HepG2 (cell line): ENCODE measurements around the gene ASZ1.

ENCODE experiments used
- TF ChIP-seq, protein P1 (sequence below): sonication (generic); formaldehyde crosslinking; IDR thresholded peaks from 2 replicates; pipeline ENCODE4 v1.4.0; 2020; ENCODE audit warnings: missing genetic modification reagents, borderline replicate concordance
- TF ChIP-seq, protein P2 (sequence below): sonication (generic); formaldehyde crosslinking; IDR thresholded peaks from 2 replicates; pipeline ENCODE4 v1.5.0; 2020; ENCODE audit warnings: mild to moderate bottlenecking, missing genetic modification reagents, moderate library complexity

DNA sequence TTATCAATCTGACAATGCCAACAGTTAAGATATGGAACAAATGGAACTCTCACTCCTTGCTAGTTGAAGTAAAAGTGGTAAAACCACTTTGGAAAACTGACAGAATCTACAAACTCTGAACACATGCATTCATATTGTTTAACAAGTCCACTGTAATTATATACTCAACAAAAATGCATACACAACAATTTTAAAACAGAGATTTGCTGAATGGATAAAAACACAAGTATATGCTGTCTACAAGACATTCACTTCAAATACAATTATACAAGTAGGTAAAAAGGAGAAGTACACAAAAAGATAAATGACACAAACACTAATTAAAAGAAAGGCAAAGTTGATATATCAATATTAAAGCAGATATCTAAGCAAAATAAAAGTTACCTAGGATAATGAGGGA, 95.3 kb downstream of the ASZ1 start:
- TF ChIP-seq, protein P1, sequence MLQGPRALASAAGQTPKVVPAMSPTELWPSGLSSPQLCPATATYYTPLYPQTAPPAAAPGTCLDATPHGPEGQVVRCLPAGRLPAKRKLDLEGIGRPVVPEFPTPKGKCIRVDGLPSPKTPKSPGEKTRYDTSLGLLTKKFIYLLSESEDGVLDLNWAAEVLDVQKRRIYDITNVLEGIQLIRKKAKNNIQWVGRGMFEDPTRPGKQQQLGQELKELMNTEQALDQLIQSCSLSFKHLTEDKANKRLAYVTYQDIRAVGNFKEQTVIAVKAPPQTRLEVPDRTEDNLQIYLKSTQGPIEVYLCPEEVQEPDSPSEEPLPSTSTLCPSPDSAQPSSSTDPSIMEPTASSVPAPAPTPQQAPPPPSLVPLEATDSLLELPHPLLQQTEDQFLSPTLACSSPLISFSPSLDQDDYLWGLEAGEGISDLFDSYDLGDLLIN = no peak
- TF ChIP-seq, protein P2, sequence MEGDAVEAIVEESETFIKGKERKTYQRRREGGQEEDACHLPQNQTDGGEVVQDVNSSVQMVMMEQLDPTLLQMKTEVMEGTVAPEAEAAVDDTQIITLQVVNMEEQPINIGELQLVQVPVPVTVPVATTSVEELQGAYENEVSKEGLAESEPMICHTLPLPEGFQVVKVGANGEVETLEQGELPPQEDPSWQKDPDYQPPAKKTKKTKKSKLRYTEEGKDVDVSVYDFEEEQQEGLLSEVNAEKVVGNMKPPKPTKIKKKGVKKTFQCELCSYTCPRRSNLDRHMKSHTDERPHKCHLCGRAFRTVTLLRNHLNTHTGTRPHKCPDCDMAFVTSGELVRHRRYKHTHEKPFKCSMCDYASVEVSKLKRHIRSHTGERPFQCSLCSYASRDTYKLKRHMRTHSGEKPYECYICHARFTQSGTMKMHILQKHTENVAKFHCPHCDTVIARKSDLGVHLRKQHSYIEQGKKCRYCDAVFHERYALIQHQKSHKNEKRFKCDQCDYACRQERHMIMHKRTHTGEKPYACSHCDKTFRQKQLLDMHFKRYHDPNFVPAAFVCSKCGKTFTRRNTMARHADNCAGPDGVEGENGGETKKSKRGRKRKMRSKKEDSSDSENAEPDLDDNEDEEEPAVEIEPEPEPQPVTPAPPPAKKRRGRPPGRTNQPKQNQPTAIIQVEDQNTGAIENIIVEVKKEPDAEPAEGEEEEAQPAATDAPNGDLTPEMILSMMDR (CRISPR knock-in tag) = no peak
